Right lobe of liver (tissue), 6 donors: Measurements from ENCODE around the gene TMEM143. TPM values are rescaled to one million over a fixed set of nuclear protein-coding genes. Genes with fewer than 3 reads are reported as not detected.

Experiments used
- ATAC-seq, 4 donors: fragments of 200-7000 bp; cut with Tn5 transposase; one replicate each; pipeline ENCODE4 v1.9.1; 2020; ENCODE audit warnings: mild to moderate bottlenecking in 4 of 4, moderate library complexity in 4 of 4
- DNase-seq, 3 donors: peaks; one replicate each; pipeline ENCODE4 v3.0.0-alpha.2; 2020
- H3K27ac ChIP-seq, 3 donors: fragments of 200-600 bp; one replicate each; pipeline ENCODE4 v1.8.0; 2022
- H3K27me3 ChIP-seq, 2 donors: fragments of 200-600 bp; one replicate each; pipeline ENCODE4 v1.8.0; 2022
- H3K36me3 ChIP-seq, 4 donors: fragments of 200-600 bp; sonication (generic) in 1 of 4; one replicate each; pipeline versions ENCODE4 v1.5.1 to v1.8.0; 2017 to 2022; ENCODE audit warnings: control low read depth in 1 of 4
- H3K4me1 ChIP-seq, 4 donors: fragments of 200-600 bp; sonication (generic) in 1 of 4; one replicate each; pipeline versions ENCODE4 v1.5.1 to v1.8.0; 2017 to 2022; ENCODE audit warnings: control low read depth in 1 of 4
- H3K4me3 ChIP-seq, 3 donors: fragments of 200-600 bp; one replicate each; pipeline ENCODE4 v1.8.0; 2022
- H3K9me3 ChIP-seq, 4 donors: fragments of 200-600 bp; sonication (generic) in 1 of 4; one replicate each; pipeline versions ENCODE4 v1.5.1 to v1.8.0; 2017 to 2022; ENCODE audit warnings: control low read depth in 1 of 4
- POLR2A ChIP-seq: fragments of 450-650 bp; IDR thresholded peaks from one replicate; pipeline ENCODE4 v1.6.1; 2017; ENCODE audit warnings: antibody characterized with exemption, mild to moderate bottlenecking
- WGBS: methylation state at CpG from one replicate; pipeline ENCODE4 v1.1.6; 2018; ENCODE audit warnings: low coverage, low lambda C conversion rate; ENCODE audit not compliant: insufficient coverage; ENCODE audit errors: missing lambda C conversion rate; 5-methylcytosine and 5-hydroxymethylcytosine counted together
- intact Hi-C, 2 donors: fragments of 100-400 bp; cut with DNase I; formaldehyde crosslinking; loops; one replicate each; pipeline versions ENCODE4 v1.11.2 to v1.14.1; 2022
- total RNA-seq, 6 experiments: library from RNA; depleted of rRNA in 2 of 6; stranded (reverse); fragments of >200 nt in 2 of 6; fragmentation: NEBNext Ultra II Directional in 3 of 6; extraction: Animal tissue kit (Norgen Biotek cat#: 25700) in 3 of 6; gene quantifications; one replicate each; pipeline versions ENCODE4 v1.1.0 to v1.2.4, GENCODE V29; 2016 to 2023
- TF ChIP-seq, protein P1 (sequence below), 4 donors: fragments of 200-600 bp in 3 of 4; fragments of 450-650 bp in 1 of 4; IDR thresholded peaks; one replicate each; pipeline versions ENCODE4 v1.5.1 to v1.8.0; 2016 to 2022; ENCODE audit warnings: antibody characterized with exemption in 4 of 4, mild to moderate bottlenecking in 2 of 4
- donor health status: DM: no; HTN: yes; CAD: no.
- donor health status: DM: no; HTN: no; CAD: no.
- donor health status: DM: no; HTN: no; CAD: no.
- donor health status: DM: no; HTN: yes; CAD: no.
- donor health status: DM: no; HTN: yes; CAD: no.

TMEM143 gene
- total RNA-seq, 6 experiments from 2014 or later: 6.5 to 15.1 (median 9.8) TPM

DNA sequence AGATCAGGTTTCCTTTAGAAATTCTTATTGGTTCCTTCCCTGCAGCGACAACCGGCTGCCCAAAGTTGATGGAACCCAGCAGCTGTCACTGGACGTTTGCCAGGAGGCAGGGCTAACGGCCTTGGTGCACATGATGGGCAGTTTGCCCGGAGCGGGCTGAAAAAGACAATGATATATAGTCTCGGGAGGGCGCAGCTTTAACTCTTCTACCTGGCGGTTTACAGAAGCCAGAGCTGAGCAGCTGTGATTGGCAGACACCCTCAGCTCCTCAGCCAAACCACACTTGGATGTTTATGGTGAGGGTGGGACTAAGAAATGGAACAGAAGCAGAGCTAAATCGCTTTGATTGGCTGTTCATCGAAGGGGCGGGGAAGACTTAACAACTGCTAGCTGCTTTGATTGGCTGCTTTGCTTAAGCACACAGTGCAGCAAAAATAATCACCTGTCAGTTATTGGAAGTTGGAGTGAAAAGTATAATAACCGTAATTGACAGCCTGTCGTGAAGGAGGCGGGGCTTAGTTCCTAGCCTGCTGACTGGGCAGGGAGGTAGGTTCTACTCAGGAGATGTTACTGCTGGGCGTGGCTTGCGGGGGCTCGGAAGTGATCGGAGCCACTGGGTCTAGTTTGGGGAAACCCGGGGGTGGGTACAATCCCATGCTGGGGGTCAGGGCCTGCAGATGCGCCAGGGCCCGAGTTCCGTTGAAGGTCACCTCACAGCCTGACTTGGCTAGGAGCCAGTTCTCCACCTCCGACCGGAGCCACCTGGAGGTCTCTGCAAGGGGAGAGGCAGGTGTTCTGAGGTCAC, 30.9 kb downstream of the TMEM143 start:
- peak overlapping the region; percentile 32 to 83 (median 76) for H3K27ac ChIP-seq

DNA sequence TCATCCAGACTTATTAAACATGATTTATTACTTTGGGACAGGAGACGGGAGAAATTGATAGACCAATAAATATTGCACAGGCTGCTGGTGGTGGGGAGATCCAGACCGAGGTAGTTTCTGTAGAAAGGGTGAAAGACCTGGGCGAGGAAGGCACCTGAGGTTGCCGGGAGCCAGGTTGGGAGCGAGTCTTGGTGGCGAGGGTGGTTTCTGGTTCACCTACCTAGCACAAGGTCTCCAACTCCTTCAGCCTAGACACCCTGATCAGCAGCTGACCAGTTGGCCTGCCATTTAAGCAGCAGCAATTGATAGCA, 31.4 kb downstream of the TMEM143 start:
- 62% methylated on average over 6 of the region's 6 CpGs for WGBS
- Histone ChIP-seq H3K9me3 (no peaks in the 10 kb centered on the region), H3K36me3 (no peaks in the 10 kb centered on the region), H3K4me1 (peaks cover 0 to 4% (median 0%) of the 10 kb centered on the region in 4 donors), H3K27ac (peak overlapping the region in 2 of 3 donors; percentile 35 to 76), H3K4me3 (peak overlapping the region in 2 of 3 donors; percentile 4 to 41), H3K27me3 (no peaks in the 10 kb centered on the region)
- DNase-seq (no peak), ATAC-seq (no peak)
- intact Hi-C loops: no loop called here
- no peak for TF ChIP-seq POLR2A
- TF ChIP-seq, protein P1, sequence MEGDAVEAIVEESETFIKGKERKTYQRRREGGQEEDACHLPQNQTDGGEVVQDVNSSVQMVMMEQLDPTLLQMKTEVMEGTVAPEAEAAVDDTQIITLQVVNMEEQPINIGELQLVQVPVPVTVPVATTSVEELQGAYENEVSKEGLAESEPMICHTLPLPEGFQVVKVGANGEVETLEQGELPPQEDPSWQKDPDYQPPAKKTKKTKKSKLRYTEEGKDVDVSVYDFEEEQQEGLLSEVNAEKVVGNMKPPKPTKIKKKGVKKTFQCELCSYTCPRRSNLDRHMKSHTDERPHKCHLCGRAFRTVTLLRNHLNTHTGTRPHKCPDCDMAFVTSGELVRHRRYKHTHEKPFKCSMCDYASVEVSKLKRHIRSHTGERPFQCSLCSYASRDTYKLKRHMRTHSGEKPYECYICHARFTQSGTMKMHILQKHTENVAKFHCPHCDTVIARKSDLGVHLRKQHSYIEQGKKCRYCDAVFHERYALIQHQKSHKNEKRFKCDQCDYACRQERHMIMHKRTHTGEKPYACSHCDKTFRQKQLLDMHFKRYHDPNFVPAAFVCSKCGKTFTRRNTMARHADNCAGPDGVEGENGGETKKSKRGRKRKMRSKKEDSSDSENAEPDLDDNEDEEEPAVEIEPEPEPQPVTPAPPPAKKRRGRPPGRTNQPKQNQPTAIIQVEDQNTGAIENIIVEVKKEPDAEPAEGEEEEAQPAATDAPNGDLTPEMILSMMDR (IDR thresholded peaks at IDR 0.05): no peak

More for the DNA sequence above, 30.9 kb downstream of the TMEM143 start:
- intact Hi-C loops: no loop called here
- H3K27me3 ChIP-seq: no peaks in the 10 kb centered on the region
- no peaks in the 10 kb centered on the region for H3K36me3 ChIP-seq
- H3K4me1 ChIP-seq: peaks cover 0 to 4% (median 0%) of the 10 kb centered on the region in 4 donors
- no peak for TF ChIP-seq POLR2A
- TF ChIP-seq, protein P1 (IDR thresholded peaks at IDR 0.05): no peak
- peak; percentile 69 to 79 (median 78) for ATAC-seq
- peak overlapping the region; percentile 2 to 41 (median 26) for H3K4me3 ChIP-seq
- no peaks in the 10 kb centered on the region for H3K9me3 ChIP-seq
- DNase-seq: peak; percentile 89 to 94 (median 90)
- WGBS: 9% methylated on average over 17 of the region's 25 CpGs

DNA sequence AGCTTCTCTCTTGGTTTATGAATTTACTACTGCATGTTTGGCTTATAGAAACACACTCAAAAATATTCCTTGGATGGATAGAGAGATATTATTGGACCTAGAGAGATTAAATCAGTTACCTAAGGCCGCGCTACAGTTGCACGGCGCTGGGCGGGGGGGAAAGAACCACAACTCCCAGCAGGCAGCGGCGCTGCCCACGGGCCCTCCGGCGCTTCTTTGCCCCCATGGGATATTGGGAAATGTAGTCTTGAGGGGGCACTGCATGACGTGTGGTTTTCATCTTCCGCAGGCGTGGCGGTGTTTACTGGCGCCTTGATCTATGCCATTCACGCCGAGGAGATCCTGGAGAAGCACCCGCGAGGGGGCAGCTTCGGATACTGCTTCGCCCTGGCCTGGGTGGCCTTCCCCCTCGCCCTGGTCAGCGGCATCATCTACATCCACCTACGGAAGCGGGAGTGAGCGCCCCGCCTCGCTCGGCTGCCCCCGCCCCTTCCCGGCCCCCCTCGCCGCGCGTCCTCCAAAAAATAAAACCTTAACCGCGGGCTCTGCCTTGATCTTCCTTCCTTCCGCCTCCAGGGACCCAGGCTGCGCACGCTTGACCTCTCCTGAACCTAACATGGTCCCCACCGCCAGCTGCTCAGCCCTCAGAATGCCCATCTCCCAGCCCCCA, 33.6 kb downstream of the TMEM143 start:
- Histone ChIP-seq H3K9me3 (no peaks in the 10 kb centered on the region), H3K4me3 (peak overlapping the region; percentile 47 to 68 (median 59)), H3K4me1 (peaks cover 0 to 4% (median 0%) of the 10 kb centered on the region in 4 donors), H3K27ac (peak overlapping the region; percentile 61 to 72 (median 69)), H3K36me3 (no peaks in the 10 kb centered on the region), H3K27me3 (no peaks in the 10 kb centered on the region)
- DNase-seq (peak; percentile 84 to 86 (median 85)), ATAC-seq (peak; percentile 65 to 81 (median 73))
- intact Hi-C loops: no loop called here
- peak; percentile 40 for TF ChIP-seq POLR2A
- TF ChIP-seq, protein P1 (IDR thresholded peaks at IDR 0.05): peak in 1 of 4 donors; percentile 9
- 16% methylated on average over 10 of the region's 41 CpGs for WGBS

DNA sequence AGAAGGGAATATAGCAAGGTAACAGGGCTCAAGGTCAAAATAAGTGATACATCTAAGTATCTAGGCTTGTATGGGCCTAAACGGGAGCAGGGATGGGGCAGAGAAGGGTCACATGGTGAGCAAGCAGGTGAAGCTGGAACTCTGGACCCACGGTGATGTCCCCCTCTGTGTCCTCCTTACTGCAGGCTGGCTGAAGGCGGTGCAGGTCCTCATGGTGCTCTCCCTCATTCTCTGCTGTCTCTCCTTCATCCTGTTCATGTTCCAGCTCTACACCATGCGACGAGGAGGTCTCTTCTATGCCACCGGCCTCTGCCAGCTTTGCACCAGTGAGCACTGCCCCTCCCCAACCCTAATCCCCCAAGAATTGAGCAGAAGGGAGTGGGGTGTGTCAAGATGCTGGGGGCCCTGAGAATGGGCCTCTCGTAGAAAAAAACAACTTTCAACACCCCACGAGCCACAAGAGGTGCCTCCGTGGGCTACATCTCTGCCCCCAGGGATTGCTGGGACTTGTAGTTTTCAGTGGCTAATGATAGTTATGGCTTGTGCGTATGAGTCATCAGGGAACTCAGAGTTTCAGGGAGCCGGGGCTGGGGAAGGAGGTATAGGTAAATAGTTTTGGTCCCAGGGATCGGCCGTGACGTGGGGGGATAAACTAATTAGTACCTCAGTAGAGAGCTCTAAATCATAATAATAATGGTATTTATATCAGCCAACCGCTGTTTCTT, 34.4 kb downstream of the TMEM143 start:
- H3K27me3 ChIP-seq: no peaks in the 10 kb centered on the region
- H3K27ac ChIP-seq: peak overlapping the region in 1 of 3 donors; percentile 69
- TF ChIP-seq POLR2A: no peak
- TF ChIP-seq, protein P1 (IDR thresholded peaks at IDR 0.05): no peak
- H3K9me3 ChIP-seq: no peaks in the 10 kb centered on the region
- intact Hi-C loops: no loop called here
- H3K4me1 ChIP-seq: peaks cover 0 to 4% (median 0%) of the 10 kb centered on the region in 4 donors
- H3K36me3 ChIP-seq: no peaks in the 10 kb centered on the region
- no peak overlapping the region for H3K4me3 ChIP-seq
- WGBS: 60% methylated on average over 8 of the region's 15 CpGs
- ATAC-seq (no peak), DNase-seq (no peak)
